AG09319 (cell line): ENCODE results near the gene GPR18.

Experiments
- DNase-seq: peaks from one replicate; pipeline ENCODE4 v3.0.0-alpha.2; 2010; ENCODE audit warnings: low read depth; ENCODE audit errors: extremely low read depth
- TF ChIP-seq, protein P1 (sequence below): IDR thresholded peaks from 2 replicates; pipeline ENCODE4 v1.5.1; 2011; ENCODE audit warnings: low read depth, mild to moderate bottlenecking, inconsistent platforms, low read length, moderate library complexity

The GPR18 gene

DNA sequence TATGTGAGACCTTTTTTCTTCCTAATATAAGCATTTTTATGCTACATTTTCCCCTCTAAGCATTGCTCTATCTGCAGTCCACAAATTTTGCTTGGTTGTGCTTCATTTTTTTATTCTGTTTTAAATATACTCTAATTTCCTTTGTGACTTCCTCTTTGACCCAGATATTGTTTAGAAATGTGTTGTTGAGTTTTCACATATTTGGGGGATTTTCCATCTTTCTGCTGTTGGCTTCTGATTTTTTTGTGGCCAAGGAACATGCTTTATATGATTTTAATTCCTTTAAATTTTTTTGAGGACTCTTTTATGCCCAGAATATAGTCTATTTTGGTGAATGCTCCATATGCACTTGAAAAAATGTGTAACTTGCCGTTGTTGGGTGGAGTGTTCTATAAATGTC is 34.6 kb downstream of the GPR18 start:
- TF ChIP-seq, protein P1, sequence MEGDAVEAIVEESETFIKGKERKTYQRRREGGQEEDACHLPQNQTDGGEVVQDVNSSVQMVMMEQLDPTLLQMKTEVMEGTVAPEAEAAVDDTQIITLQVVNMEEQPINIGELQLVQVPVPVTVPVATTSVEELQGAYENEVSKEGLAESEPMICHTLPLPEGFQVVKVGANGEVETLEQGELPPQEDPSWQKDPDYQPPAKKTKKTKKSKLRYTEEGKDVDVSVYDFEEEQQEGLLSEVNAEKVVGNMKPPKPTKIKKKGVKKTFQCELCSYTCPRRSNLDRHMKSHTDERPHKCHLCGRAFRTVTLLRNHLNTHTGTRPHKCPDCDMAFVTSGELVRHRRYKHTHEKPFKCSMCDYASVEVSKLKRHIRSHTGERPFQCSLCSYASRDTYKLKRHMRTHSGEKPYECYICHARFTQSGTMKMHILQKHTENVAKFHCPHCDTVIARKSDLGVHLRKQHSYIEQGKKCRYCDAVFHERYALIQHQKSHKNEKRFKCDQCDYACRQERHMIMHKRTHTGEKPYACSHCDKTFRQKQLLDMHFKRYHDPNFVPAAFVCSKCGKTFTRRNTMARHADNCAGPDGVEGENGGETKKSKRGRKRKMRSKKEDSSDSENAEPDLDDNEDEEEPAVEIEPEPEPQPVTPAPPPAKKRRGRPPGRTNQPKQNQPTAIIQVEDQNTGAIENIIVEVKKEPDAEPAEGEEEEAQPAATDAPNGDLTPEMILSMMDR, result no peak
- no peak for DNase-seq

DNA sequence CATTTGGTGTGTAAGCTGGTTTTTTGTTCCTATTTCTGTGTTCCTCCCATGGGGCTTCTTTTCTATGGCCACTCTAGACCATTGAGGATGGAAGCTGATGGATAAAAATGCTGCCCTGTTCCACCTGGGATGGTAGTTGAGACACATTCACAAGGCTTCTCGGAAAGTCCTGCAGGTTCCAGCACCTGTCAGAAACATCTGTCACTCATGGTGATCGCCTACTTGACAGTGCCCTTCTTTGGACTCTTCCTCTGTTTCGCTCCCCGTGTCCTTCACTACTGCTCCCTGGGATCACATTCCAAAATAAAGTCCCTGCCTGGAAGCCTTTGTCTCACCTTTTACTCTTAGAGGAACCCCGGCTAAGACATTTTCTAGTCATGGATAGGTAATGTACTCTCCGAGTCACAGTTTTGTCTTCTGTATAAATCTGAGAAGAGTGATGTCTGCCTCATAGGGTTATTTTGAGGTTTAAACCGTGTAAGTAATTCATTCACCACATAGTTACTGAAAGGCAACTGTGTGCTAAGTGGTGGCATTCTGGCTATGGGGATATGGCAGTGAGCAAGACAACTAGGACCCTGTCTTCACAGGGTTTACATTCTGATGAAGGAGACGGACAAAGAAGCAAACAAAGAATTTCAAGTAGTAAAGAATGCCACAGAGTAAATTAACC is 36.5 kb downstream of the GPR18 start:
- DNase-seq, result no peak
- TF ChIP-seq, protein P1, result no peak

DNA sequence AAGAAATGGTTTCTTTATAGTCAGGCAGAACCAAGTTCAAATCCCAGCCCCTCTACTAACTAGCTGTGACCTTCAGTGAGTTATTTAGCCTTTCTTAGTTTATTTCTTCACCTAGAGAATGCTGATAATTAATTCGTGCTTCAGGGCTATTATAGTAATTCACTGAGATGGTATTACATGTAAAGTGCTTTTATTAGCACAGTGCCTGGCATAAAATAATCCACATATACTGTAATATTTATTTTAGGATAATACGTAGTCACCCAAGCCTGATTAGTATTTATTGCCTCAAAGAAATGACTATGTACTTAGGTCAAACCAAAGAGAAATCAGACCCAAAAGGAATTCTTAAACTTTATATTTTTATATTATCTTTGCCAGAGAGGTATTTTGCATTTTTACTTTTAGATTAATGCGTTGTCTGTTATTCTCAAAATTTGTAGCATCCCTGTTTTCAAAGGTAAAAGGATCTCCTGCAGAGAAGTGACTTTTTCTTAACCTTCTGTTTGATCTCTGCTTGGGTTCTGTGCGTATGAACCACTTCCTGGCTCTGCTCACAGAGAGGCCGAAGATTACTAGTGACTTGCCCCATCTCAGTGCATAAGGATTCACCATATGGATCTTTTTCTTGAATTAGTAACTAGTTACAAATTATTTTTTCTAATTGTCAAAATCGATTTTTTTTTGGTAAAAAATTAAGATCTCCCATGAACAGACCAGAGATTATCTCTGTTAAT is 37.8 kb downstream of the GPR18 start:
- TF ChIP-seq, protein P1, result no peak
- DNase-seq, result no peak

DNA sequence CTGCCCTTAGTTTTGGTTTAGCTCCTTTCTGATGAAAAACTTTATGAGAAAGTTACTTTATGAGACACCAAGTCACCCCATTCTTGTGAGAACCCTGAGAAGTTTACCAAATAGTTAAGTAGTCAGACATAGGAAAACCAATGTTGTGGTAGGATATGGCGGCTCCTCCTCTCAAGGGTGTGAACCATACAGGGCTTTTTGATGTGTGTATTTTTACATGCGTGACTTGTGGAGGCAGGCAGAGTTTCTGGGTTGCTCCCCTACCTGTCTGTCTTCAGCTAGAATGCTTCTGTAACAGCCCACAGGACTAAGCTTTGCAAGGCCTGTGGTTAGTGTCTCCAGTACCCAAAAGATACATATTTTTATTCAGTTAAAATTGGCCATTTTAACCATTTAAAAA is 39.2 kb downstream of the GPR18 start:
- no peak for DNase-seq
- TF ChIP-seq, protein P1, result no peak

DNA sequence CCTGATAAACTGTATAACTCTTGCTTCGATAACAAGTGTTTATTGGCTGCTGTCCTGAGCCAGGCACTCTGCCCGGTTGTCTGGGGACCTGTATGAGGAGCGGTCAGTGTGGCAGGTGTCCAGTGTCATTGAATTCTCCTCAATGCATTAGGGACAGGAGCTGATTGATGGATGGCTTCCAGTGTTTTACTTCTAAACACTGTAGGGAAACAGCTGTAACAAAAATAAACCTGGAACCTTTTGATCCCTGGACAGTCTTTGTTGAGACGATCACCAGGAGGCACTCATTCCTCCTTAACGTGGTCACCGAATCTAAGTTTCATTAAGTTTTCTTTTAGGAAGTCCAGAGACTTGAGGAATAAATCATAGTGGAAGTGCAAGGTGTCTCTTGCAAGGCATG is 39.6 kb downstream of the GPR18 start:
- DNase-seq, result no peak
- TF ChIP-seq, protein P1, result no peak

DNA sequence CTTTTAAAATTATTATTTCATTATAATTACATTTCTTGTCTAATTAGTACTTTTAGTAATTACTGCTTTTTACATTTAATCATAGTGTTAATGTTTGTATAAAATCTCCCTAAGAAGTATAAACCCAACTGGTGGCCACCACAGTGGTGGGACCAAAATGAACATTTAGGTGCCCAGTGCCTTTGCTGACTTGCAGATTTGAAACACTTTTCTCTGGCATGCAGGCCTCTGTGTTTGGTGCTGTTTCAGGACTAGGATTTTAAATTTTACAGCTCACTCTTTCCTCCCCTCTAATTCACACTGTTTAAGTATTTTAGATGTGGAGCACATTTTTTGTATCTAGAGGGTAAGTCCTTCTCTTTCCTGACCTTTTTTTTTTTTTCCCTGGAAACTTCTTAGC is 40.1 kb downstream of the GPR18 start:
- DNase-seq, result no peak
- TF ChIP-seq, protein P1, result no peak

DNA sequence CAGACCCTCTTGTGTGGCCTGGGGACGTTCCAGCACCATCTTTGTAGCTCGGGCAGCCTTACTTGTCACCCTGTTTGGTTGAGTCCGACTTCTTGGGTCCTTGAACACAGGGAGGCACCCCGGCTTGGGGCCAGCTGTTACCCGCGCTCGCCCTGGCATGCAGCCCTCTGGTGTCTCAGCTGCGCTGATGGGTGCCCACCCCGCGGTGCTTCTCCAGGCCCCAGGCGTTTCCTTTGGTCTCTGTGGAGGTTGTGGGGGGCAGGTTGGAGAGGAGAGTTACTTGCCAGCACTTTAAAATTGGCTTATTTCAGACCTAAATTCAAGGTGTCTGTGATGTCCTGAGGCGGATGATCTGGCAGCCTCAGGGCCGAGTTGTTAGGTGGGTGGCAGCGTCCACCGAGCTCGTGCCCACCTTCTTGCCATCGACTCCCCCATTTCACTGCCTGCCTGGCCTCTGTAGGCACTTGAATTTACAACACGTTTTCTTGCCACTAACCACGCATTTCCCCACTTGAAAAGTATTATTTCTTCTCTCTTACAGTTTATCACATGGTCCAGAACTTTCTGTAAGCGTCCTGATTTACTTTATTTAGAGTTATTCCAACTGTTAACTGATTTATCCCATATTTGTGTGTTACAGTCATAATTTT is 40.6 kb downstream of the GPR18 start:
- TF ChIP-seq, protein P1, result no peak
- no peak for DNase-seq
